Pulmonary artery endothelial cell (primary cell): ENCODE results near the gene DNAH14. TPM values are rescaled to one million over a fixed set of nuclear protein-coding genes. Genes with fewer than 3 reads are reported as not detected.
"Not testable (repeated sequence)": the region's sequence is repeated elsewhere in the genome, so short reads cannot be mapped to it uniquely, and the experiment has no call there.

ENCODE experiments used
- DNase-seq: peaks from one replicate; pipeline ENCODE4 v3.0.0-alpha.2; 2011; ENCODE audit warnings: low read depth, low spot score
- total RNA-seq: library from RNA; depleted of rRNA; stranded (reverse); fragments of >200 nt; gene quantifications from 2 replicates; pipeline ENCODE4 v1.2.3, GENCODE V29; 2014

Gene DNAH14
- total RNA-seq, 1 donor from 2014 or later = 1.9 TPM

GRCh38 chr1:224921354-224921753 is 8.1 kb upstream of the DNAH14 start:
- DNase-seq = no peak

- no peak for DNase-seq
Measured at GRCh38 chr1:224922404-224923164, 6.9 kb upstream of the DNAH14 start.

GRCh38 chr1:224923726-224924125 is 5.7 kb upstream of the DNAH14 start:
- DNase-seq = no peak

GRCh38 chr1:224927631-224928030 is 1.8 kb upstream of the DNAH14 start:
- not testable (repeated sequence) for DNase-seq

- DNase-seq = no peak
Measured at GRCh38 chr1:224928906-224929305, 569 bp upstream of the DNAH14 start.

GRCh38 chr1:224931605-224932004 is 2.1 kb downstream of the DNAH14 start:
- no peak for DNase-seq

GRCh38 chr1:224932607-224933249 is 3.3 kb downstream of the DNAH14 start:
- no peak for DNase-seq

- DNase-seq = no peak
Measured at GRCh38 chr1:224933584-224933983, 4.1 kb downstream of the DNAH14 start.

GRCh38 chr1:224938652-224939051 is 9.2 kb downstream of the DNAH14 start:
- DNase-seq = no peak

- no peak for DNase-seq
Measured at GRCh38 chr1:224939844-224940425, 10.5 kb downstream of the DNAH14 start.

- not testable (repeated sequence) for DNase-seq
Measured at GRCh38 chr1:224940735-224941134, 11.3 kb downstream of the DNAH14 start.

GRCh38 chr1:224945651-224946348 is 16.3 kb downstream of the DNAH14 start:
- DNase-seq = not testable (repeated sequence)

GRCh38 chr1:224946349-224946691 is 16.8 kb downstream of the DNAH14 start:
- not testable (repeated sequence) for DNase-seq

GRCh38 chr1:224957696-224958095 is 28.2 kb downstream of the DNAH14 start:
- no peak for DNase-seq

GRCh38 chr1:224958490-224958889 is 29.0 kb downstream of the DNAH14 start:
- no peak for DNase-seq

- DNase-seq = no peak
Measured at GRCh38 chr1:224959115-224959514, 29.6 kb downstream of the DNAH14 start.

GRCh38 chr1:224959656-224960055 is 30.2 kb downstream of the DNAH14 start:
- no peak for DNase-seq

- no peak for DNase-seq
Measured at GRCh38 chr1:224980181-224980580, 50.7 kb downstream of the DNAH14 start.

- DNase-seq = not testable (repeated sequence)
Measured at GRCh38 chr1:224981922-224982354, 52.5 kb downstream of the DNAH14 start.

GRCh38 chr1:224988042-224988441 is 58.6 kb downstream of the DNAH14 start:
- no peak for DNase-seq

GRCh38 chr1:224989615-224990014 is 60.1 kb downstream of the DNAH14 start:
- DNase-seq = no peak

- DNase-seq = not testable (repeated sequence)
Measured at GRCh38 chr1:224991550-224991949, 62.1 kb downstream of the DNAH14 start.
